ENCODE data around the gene FAM181A.

FAM181A gene

DNA sequence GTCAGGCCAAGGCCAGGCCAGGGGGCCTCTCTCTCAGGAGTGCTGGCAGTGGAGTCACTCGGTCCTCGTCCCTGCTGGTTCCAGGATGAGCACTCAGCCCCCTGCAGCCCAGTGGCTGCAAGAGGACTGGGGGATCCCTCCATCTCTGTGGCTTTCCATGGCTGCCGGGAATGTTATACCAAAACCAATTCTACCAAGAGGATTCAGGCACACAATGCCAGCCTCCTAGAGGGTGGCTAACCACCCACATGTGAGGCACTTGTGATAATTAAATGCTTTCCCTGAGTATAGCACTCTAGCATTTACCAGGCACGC, 27.3 kb downstream of the FAM181A start:
- DNase-seq: no peak
- no peaks in the 10 kb centered on the region for H3K9me3 Mint-ChIP-seq
- TF ChIP-seq, protein P1, sequence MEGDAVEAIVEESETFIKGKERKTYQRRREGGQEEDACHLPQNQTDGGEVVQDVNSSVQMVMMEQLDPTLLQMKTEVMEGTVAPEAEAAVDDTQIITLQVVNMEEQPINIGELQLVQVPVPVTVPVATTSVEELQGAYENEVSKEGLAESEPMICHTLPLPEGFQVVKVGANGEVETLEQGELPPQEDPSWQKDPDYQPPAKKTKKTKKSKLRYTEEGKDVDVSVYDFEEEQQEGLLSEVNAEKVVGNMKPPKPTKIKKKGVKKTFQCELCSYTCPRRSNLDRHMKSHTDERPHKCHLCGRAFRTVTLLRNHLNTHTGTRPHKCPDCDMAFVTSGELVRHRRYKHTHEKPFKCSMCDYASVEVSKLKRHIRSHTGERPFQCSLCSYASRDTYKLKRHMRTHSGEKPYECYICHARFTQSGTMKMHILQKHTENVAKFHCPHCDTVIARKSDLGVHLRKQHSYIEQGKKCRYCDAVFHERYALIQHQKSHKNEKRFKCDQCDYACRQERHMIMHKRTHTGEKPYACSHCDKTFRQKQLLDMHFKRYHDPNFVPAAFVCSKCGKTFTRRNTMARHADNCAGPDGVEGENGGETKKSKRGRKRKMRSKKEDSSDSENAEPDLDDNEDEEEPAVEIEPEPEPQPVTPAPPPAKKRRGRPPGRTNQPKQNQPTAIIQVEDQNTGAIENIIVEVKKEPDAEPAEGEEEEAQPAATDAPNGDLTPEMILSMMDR (IDR thresholded peaks at IDR 0.05): no peak
- no peak overlapping the region for H3K27ac Mint-ChIP-seq
- peaks cover 51% of the 10 kb centered on the region for H3K4me1 Mint-ChIP-seq
- no peak overlapping the region for H3K4me3 Mint-ChIP-seq
- peaks cover 21% of the 10 kb centered on the region for H3K27me3 Mint-ChIP-seq (ENCODE audit: low read depth, poor library complexity)
- no peaks in the 10 kb centered on the region for H3K36me3 Mint-ChIP-seq (ENCODE audit: low read depth)

DNA sequence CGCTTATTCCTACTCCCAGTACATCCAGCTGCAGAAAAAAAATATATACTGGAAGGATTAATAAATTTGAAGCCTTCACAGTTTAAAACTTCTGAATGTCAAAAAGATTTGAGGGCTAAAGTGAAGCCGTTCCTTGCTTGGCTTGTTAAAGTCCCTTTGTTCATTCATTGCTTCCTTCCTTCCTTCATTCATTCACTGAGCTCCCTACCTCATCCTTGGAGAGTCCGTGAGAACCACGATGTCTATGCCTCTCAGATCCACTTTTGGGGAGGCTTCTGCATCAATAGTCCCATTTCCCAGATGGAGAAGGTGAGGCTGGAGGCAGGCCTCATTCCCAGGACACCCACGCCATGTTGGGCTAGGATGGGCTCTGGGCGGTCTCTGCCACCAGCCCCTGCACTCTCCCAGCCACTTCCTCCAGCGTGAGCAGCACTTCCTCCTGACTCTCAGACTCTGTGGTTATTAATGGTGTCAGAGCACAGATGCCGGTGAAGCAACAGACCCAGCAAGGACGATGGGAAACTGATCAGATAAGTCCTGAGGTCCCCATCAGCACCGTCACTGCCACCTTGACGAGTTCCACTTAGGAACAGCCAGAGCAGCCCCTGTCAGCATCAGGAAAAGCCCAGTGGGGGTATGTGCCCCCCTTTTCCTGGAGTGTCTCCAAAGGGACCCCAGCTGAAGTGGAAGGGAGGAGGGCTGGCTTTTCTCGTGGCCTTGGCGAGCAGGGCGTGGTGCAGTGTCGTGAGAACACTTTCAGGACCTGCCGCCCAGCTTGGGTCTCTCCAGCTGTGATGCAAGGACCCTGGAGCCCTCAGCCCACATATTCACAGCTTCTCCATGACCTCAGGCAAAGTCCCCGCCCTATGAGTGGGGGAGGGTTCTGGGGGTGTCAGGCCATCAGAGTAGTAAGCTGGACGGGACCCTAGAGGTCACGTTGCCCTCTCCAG, 28.0 kb downstream of the FAM181A start:
- TF ChIP-seq, protein P1 (IDR thresholded peaks at IDR 0.05): no peak
- peak overlapping the region; percentile 83 for H3K27ac Mint-ChIP-seq
- no peak overlapping the region for H3K4me3 Mint-ChIP-seq
- H3K27me3 Mint-ChIP-seq (ENCODE audit: low read depth, poor library complexity): peaks cover 22% of the 10 kb centered on the region
- H3K4me1 Mint-ChIP-seq: peaks cover 58% of the 10 kb centered on the region
- H3K9me3 Mint-ChIP-seq: no peaks in the 10 kb centered on the region
- no peak for DNase-seq
- H3K36me3 Mint-ChIP-seq (ENCODE audit: low read depth): no peaks in the 10 kb centered on the region

DNA sequence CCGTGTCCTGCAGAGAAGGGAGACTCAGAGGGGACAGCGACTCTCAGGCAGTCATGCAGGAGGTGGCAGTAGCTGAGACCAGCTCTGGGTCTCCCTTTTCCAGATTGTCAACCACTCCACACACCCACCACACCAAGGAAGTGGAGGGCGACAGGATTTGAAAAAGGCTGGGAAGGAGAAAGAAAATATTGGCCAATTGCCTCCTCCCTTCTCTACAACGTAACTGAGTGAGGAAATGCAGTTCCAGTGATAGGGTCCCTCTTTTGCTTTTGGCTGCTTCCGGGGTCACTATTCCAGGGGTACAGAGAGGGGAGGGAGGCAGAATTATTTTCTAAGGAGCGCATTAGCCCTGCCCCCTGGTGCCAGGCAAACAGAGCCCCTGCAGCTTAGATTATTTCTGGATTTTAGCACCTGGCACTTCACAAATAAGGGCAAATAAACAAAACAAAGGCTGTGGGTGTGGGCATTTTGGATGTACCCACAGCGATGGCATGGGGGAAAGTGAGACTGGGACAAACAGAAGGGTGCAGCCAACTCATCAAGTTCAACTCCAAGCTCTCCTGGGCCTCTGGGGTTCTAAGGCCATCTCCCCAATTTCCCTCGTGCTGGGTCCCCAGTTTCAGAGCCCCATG, 28.8 kb downstream of the FAM181A start:
- Mint-ChIP-seq H3K36me3 (ENCODE audit: low read depth) (no peaks in the 10 kb centered on the region), H3K4me1 (peaks cover 62% of the 10 kb centered on the region), H3K27ac (no peak overlapping the region), H3K9me3 (no peaks in the 10 kb centered on the region), H3K4me3 (no peak overlapping the region), H3K27me3 (ENCODE audit: low read depth, poor library complexity) (peaks cover 24% of the 10 kb centered on the region)
- DNase-seq: no peak
- TF ChIP-seq, protein P1 (IDR thresholded peaks at IDR 0.05): no peak

DNA sequence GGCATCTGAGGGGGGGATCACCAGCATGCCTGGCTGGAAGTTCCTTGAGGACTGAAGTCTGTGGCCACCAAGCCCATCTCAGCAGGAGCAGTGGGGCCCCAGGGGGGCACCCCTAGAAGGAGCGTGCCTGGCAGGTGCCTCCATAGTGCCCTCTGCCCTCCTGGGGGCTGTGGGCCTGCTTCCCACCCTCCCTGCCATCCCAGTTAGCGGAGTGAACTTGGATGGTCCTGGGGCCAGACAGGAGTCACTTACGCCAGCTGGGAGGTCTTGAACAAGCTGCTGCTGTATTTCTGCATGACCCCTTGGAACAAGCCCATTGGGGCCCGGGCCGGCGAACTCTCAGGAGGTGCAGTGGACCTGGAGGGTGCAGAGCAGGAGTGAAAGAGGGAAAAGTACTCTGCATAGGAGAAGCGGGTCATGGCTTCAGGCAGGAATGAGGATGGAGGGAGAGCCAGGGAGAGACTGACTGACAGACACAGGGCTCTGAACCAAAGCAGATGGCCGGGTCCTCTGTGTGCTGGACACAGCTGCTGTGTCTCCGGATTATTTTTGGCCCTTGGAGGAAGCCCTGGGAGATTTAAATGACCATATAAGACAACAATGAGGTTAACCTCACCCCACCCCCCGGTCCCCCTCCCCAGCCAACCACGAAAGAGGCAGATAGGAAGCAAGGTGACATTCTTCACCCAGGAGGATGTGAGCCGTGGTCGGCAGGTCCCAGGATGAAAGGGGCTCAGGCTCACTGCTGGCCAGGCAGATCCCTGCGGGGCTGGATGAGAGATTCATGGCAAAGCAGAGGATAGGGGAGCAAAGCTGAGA, 29.6 kb downstream of the FAM181A start:
- no peak overlapping the region for H3K4me3 Mint-ChIP-seq
- H3K9me3 Mint-ChIP-seq: no peaks in the 10 kb centered on the region
- peaks cover 22% of the 10 kb centered on the region for H3K27me3 Mint-ChIP-seq (ENCODE audit: low read depth, poor library complexity)
- TF ChIP-seq, protein P1 (IDR thresholded peaks at IDR 0.05): no peak
- no peak for DNase-seq
- peak overlapping the region; percentile 79 for H3K27ac Mint-ChIP-seq
- H3K4me1 Mint-ChIP-seq: peaks cover 70% of the 10 kb centered on the region
- H3K36me3 Mint-ChIP-seq (ENCODE audit: low read depth): no peaks in the 10 kb centered on the region

DNA sequence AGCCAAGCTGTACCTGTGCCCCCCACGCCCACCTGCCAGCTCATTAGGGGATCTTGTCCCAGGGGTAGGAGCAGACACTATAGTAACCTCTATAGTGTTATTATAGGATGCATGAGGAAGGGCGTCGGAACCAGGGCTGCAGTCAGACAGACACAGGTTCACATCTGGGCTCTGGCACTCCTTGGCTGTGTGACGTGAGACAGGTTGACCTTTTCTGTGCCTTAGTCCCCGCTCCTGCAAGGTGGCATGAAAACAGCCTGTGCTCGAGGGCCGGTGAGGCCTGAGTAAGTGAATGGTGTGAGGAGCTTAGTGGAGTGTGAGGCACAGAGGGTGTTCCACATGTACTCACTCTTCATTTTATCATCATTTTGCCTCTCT, 30.2 kb downstream of the FAM181A start:
- DNase-seq: no peak
- peaks cover 75% of the 10 kb centered on the region for H3K4me1 Mint-ChIP-seq
- no peak overlapping the region for H3K4me3 Mint-ChIP-seq
- no peaks in the 10 kb centered on the region for H3K9me3 Mint-ChIP-seq
- no peak overlapping the region for H3K27ac Mint-ChIP-seq
- H3K27me3 Mint-ChIP-seq (ENCODE audit: low read depth, poor library complexity): peaks cover 24% of the 10 kb centered on the region
- no peaks in the 10 kb centered on the region for H3K36me3 Mint-ChIP-seq (ENCODE audit: low read depth)
- TF ChIP-seq, protein P1 (IDR thresholded peaks at IDR 0.05): no peak
